NCI-H82 (cell line): ENCODE data around the gene ZNF407.
"Not testable (repeated sequence)": the region's sequence is repeated elsewhere in the genome, so short reads cannot be mapped to it uniquely, and the experiment has no call there.

Source experiments
- DNase-seq: peaks from one replicate; lab custom pipeline; 2025; lab: John Stamatoyannopoulos, UW

ZNF407 gene, protein sequence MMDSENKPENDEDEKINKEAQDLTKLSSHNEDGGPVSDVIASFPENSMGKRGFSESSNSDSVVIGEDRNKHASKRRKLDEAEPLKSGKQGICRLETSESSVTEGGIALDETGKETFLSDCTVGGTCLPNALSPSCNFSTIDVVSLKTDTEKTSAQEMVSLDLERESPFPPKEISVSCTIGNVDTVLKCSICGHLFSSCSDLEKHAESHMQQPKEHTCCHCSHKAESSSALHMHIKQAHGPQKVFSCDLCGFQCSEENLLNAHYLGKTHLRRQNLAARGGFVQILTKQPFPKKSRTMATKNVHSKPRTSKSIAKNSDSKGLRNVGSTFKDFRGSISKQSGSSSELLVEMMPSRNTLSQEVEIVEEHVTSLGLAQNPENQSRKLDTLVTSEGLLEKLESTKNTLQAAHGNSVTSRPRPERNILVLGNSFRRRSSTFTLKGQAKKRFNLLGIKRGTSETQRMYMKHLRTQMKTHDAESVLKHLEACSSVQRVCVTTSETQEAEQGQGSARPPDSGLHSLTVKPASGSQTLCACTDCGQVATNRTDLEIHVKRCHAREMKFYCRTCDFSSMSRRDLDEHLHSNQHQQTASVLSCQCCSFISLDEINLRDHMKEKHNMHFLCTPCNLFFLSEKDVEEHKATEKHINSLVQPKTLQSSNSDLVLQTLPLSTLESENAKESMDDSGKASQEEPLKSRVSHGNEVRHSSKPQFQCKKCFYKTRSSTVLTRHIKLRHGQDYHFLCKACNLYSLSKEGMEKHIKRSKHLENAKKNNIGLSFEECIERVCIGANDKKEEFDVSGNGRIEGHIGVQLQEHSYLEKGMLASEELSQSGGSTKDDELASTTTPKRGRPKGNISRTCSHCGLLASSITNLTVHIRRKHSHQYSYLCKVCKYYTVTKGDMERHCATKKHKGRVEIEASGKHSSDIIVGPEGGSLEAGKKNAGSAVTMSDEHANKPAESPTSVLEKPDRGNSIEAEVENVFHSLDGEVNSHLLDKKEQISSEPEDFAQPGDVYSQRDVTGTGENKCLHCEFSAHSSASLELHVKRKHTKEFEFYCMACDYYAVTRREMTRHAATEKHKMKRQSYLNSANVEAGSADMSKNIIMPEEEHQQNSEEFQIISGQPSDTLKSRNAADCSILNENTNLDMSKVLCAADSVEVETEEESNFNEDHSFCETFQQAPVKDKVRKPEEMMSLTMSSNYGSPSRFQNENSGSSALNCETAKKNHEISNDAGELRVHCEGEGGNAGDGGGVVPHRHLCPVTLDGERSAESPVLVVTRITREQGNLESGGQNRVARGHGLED (N-terminal part only)

DNA sequence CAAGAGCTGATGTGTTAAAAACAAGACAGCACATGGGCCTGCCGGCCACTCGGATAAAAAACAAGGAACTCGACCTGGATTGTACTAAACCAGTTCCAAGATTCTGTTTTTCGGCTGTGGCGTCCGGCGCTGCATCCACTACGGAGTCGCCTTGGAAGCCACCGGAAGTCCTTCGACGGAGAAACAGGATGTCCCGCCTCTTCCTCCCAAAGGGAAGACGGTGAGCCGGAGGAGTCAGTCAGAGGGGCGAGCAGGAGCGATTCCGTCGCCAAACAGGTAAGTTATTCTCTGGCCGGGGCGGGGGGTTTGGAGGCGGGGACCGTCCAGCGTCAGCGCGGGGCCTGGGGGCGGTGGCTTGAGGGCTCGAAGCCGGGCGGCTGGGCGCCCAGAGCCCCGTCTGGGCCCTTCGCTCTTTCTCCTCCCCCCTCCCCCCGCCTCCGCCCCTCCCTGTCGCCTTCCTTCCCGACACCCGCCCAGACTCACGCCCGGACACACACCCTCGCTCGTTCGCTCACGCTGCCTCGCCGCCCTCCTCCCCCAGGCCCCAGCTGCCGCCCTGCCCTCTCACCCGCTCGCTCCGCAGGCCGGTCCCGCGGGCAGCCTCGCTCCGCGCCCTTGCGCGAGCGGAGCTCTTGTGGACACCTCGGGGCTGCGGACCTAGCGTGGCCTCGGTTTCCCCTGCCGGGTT lies at the start of gene ZNF407:
Gene ZNF407 (plus strand): TSS at position 209 of the 688 bp plus-strand sequence. CDS start 33,150 bp downstream, outside the sequence.
- peak; percentile 93 for DNase-seq

DNA sequence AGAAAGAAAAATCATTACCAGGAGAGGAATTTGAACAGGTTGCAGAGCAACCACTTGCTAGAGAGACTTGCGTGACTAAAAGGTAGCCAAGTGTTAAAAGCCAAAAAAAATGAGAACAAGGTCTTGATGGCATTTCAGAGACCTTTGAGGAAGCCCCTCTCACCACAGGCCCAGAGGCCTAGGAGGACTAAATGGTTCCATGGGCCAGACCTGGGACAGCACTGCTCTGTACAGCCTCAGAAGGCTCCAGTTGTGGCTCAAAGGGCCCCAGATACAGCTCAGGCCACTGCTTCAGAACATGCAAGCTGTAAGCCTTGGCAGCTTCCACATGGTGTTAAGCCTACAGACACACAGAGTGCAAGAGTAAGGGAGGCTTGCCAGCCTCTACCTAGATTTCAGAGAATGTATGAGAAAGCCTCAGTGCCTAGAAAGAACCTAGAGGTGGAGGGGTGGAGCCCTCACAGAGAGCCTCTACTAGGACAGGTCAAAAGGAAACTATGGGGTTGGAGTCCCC lies 48.0 kb upstream of the ZNF407 start:
- DNase-seq: no peak

DNA sequence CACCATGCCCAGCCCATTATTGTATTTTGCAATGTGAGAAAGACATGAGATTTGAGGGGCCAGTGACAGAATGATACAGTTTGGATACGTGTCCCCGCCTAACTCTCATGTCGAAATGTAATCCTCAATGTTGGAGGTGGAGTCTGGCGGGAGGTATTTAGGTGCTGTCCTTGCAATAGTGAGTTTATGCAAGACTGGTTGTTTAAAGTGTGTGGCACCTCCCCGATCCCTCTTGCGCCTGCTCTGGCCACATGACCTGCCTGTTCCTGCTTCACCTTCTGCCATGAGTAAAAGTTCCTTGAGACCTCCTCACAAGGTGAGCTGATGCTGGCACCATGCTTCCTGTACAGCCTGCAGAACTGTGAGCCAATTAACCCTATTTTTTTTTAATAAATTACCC lies 46.8 kb upstream of the ZNF407 start:
- DNase-seq: no peak

DNA sequence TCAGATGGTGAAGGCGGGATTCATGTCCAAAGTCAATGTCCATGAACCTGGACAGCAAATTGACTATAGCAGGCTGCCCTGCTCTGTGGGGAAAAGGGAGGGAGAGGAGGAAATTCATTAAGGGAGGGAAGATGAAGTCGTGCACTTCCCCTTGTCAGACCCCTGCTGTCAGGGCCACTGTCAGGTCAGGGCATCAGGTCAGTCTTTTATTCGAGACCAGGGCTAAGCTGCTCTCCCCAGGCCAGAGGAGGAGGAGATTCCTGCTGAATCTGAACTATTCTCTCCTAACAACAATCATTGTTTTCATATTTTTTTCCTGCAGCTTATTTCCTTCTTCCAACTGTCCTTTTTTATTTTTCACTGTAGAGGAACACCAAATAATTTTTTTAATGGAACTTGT lies 46.2 kb upstream of the ZNF407 start:
- DNase-seq: no peak

DNA sequence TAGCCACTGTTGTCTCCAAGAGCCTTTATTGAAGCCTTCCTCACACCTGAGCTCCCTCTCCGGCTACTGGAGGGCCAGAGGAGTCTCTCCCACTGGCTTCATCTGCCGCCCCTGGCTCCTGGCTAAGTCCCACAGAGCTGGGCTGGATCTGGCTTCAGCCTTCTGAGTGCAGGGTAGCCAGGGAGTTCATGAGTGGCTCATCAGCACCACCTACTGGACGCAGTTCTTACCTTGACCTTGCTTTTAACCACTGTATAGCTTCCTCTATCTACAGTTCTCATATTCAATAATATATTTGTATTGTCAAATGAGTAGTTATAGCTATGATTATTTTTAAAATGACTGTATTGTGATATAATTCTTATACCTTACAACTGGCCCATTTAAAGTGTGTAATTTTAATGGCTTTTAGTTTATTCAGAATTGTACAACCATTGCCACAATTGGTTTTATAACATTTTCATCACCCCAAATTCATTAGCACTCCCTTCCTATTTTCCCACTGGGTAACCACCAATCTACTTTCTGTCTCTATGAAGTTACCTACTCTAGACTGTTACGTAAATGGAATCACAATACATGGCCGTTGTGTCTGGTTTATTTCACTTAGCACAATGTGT lies 45.6 kb upstream of the ZNF407 start:
- peak; percentile 88 for DNase-seq

DNA sequence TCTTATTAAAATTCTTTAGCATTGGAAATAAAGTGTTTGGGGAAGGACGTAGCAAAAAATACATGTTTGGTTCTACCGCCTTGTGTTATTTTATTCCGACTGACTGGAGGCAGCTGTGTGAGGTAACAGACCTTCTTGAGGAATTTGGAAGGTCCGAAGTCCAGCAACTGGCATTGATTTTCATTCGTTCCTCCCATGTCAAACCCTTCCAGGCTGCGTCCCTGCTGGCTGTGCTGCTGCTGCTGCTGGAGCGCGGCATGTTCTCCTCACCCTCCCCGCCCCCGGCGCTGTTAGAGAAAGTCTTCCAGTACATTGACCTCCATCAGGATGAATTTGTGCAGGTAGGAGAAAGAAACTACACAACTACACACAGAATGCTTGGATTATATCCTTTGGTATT lies 41.5 kb upstream of the ZNF407 start:
- no peak for DNase-seq

DNA sequence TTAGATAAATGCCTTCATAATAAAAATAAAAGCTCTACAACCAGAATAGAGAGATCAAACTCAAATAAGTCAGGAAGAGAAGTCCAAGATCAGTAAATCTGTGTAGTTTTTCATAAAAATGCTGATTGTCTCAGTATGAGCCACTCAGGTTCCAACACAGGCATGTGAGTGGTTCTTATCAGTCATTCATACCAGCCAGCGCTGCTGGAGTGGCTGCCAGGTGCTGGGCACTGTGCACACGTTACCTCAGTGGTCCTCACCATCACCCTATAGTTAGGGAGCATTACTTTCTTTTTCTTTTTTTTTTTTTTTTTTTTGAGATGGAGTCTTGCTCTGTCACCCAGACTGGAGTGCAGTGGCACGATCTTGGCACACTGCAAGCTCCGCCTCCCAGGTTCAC lies 39.6 kb upstream of the ZNF407 start:
- no peak for DNase-seq

DNA sequence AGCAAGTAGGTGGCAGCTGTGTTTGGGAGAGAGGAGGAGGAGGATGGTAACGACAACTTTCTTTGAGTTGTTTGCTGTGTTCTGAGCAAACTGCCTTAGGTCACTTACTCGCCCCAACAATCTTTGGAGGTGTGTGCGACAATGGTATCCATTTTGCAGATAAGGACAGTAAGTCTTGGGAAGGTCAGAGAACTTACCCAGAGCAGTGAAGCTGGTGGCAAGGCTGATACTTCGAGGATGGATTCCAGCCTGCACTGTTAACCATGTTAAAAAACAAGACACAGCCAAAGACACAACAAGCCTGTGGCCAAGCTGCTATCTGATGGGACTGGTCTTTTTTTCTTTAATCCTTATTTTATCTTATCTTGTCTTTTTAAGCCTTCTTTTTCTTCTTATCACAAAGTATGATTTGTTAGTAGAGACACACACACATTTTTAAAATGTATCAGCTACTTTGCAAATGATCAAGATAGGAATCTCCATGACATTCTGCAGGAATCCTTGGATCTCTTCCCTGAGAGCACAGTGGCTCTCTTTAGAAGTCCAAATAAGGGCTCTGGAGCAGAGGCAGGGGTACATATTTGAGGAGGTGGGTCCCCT lies 35.4 kb upstream of the ZNF407 start:
- DNase-seq: no peak

DNA sequence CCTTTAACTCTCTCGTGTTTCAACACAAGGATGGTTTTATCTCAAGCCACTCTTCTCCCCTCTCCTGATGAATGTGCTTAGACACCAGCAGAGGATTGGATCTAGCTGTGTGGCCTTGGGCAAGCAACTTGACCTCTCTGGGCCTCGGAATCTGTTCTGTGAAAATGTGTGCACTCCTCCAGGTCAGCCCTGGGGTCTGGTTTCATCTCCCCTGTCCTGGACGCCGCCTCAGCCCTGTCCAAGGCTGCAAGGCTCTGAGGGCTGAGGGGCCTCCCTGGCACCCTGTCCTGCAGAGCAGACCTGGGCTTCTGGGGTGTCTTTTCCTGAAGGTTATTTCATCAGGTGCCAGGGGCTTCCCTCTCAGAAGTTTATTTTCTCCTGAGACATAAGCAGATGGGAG lies 34.9 kb upstream of the ZNF407 start:
- no peak for DNase-seq

DNA sequence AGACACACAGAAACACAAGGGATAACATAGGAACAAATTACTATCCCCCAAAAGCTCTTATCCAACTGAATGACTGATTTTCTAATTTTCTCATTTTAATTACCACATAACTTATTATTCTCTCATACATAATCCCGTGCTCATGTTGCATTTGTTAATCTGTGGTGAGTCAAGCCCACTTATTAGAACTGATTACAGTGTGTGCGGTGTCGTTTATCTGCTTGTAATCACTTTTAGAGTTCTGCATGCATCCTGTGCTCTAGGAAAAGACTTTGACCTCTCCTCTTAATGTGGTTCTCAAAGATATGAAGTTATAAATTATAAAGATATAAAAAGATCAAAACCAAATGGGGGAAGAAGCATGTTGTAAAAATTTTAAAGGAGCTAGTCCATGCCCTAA lies 33.7 kb upstream of the ZNF407 start:
- no peak for DNase-seq

DNA sequence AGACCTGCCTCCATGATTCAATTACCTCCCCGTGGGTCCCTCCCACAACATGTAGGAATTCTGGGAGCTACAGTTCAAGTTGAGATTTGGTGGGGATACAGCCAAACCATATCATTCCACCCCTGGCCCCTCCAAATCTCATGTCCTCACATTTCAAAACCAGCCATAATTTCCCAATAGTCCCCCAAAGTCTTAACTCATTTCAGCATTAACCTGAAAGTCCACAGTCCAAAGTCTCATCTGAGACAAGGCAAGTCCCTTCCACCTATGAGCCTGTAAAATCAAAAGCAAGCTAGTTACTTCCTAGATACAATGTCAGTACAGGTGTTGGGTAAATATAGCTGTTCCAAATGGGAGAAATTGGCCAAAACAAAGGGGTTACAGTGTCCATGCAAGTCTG lies 32.5 kb upstream of the ZNF407 start:
- not testable (repeated sequence) for DNase-seq

DNA sequence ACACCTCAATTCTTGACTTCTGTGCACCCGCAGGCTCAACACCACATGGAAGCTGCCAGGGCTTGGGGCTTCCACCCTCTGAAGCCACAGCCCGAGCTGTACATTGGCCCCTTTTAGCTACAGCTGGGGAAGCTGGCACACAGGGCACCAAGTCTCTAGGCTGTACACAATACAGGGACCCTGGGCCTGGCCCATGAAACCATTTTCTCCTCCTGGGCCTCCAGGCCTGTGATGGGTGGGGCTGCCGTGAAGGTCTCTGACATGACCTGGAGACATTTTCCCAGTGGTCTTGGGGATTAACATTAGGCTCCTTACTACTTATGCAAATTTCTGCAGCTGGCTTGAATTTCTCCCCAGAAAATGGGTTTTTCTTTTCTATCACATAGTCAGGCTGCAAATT lies 31.7 kb upstream of the ZNF407 start:
- not testable (repeated sequence) for DNase-seq

DNA sequence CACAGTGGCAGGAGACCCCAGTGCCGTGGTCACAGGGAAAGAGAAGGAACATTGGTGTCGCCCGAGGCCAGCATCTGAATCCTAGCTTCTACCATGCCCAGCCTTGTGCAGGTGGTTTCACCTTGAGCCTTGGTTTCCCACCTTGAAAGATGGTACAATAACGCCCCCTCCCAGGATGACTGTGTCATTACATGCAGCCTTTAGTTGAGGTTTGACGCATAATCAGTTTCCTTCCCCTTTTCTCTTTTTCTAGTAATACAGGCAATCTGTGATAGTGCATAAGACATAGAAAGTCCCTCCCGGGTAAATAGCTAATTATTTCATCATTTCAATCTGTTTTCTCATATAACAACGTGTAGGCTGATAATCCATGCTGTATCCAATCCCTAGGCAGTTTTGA lies 29.8 kb upstream of the ZNF407 start:
- no peak for DNase-seq

DNA sequence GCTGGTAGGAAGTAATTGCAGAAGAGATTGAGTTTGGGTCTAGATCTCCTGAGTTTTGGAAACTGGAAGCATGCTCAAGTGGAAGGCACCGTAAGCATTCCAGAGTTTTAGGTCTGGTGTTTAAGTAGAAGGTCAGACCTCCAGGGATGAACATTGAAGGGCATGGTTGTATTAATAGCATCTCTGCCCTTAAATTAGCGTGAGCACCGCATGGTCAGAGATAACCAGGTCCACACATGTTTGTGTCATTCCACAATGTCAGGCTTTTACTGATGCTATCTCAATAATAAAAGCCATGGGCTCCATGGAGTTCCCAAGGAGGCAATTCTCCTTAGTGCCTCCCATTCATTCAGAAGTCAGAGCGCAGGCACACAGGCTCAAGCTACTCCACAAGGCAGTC lies 28.3 kb upstream of the ZNF407 start:
- DNase-seq: no peak

DNA sequence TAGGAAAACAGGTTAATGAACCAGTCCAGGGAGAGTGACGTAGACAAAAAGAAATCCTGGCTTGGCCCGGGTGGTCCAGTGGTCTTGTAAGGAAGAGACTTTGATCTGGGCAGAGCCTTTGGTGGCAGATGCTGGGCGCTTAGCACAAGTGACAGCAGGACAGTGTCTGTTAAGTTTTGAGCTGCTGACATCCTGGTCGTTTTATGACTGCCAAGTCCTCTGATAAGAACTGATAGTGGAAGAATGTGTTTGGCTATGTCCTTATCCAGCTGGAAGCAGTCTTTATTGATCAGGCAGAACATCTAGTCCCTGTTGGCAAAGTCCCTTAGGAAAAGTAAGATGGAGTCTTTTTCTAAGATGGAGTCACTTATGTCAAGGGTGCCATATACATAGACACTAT lies 27.4 kb upstream of the ZNF407 start:
- no peak for DNase-seq

DNA sequence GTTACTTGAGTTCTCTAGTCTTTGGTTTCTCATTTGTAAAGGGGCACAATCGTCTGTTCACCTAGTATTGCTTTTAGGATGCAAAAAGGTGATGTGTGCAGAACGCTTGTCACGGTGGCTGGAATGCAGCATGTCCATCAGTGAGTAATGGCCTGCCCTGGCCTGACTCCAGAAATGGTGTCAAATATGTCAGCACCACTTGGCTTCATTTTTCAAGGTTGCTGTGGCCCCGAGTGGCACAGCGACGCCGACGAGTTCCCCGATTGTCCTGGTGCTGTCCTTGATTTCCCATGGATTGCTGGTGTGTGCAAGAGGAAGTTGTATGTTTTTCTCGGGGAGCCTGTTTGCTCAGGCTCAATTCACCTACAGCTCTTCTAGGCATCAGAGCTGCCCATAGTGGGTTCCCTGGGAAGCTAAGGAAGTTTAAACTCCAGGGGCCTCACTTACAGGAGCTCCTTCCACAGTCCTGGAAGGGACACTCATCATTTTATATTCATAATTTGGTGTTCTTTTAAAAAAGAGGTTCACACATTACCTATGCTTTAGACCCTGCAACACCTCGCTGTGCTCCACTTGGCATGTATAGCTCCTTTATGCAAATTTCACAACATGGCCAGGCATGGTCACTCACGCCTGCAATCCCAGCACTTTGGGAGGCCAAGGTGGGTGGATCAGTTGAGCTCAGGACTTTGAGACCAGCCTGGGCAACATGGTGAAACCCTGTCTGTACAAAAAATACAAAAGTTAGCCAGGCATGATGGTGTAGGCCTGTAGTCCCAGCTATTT lies 25.6 kb upstream of the ZNF407 start:
- no peak for DNase-seq

DNA sequence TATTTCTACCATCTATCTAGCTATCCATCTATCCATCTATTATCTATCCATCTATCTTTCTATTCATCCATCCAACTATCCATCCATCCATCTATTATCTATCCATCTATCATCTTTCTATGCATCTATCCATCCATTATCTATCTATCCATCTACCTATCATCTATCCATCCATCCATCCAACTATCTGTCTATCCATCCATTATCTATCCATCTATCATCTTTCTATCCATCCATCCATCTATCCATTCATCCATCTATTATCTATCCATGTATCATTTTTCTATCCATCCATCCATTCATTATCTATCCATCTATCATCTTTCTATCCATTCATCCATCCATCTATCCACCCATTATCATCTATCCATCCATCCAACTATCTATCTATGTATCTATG lies 24.6 kb upstream of the ZNF407 start:
- DNase-seq: no peak

DNA sequence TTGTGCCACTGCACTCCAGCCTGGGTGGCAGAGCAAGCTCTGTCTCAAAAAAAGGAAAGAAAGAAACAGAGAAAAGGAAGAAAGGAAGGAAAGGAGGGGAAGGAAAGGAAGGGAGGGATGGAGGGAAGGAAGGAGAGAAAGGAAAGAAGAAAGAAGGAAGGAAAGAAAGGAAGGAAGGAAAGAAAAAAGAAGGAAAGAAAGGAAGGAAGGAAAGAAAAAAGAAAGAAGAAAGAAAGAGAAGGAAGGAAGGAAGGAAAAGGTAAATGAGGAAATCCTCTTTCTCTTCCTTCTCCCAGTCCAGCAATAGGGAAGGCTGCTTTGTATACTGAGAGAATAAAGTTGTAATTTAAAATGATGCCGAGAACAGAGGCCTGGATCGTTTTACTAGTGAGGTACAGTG lies 22.8 kb upstream of the ZNF407 start:
- DNase-seq: no peak

DNA sequence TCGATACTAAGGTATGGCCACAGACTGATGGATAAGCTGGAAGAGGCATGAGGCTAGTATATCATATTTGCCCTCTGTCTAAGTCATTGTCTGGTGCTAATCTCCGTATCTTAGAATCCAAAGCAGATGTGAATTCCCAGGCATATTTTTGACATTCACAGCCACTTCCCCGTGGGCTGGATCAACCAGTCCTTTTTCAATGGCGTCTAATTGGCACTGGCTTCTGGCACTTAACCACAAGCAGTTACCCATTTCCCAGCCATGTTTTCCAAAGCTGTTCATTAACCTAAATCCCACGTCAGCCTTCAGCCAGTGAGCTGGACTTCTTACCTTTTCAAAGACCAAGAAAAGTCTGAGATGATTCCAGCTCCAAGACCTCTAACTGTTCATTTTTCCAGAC lies 20.7 kb upstream of the ZNF407 start:
- no peak for DNase-seq
